WI38 (cell line): ENCODE results near the gene AP2S1.
"Not testable (repeated sequence)": the region's sequence is repeated elsewhere in the genome, so short reads cannot be mapped to it uniquely, and the experiment has no call there.

Source experiments
- H3K4me3 ChIP-seq: 2 replicates; pipeline ENCODE4 v1.5.1; 2011; ENCODE audit warnings: low read depth, mild to moderate bottlenecking, control low read depth, low read length
- TF ChIP-seq, protein P1 (sequence below): IDR thresholded peaks from 2 replicates; pipeline ENCODE4 v1.5.1; 2012; ENCODE audit warnings: low read depth, mild to moderate bottlenecking, control low read depth, low read length

AP2S1 gene

DNA sequence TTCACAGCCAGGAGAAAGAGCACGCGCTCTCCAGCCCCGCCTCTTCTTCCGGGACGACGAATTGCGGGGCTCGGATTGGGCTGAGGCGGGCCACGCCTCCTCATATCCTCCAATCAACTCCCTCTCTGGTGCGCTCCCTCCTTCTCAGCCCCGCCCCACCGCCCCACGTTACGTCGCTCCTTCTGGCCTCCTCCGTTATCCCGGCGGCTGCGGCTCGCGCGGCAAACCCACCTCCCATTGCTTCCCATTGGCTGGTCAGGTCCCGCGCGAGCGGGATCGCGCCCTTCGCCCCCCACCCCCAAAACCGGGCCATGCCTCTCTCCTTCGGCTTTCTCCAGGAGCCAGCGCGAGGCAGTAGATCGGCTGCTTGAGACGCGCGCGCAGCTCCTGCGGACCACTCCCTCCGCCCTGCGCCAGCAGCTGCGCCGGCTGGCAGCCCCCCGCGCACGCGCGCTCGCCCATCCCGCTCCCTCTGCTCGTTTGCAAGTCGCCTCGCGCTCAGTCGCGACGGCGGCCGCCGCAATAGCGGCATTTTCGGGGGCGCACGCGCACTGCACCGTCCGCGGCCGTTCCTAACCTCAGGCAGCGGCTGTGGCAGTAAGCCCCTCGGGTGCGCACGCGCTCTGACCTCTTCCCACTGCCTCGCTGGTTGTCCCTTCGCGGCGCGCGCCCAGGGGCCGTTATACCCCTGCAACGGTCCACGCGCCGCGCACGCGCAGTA is 9.6 kb upstream of the AP2S1 start:
- peak overlapping the region; percentile 70 for H3K4me3 ChIP-seq
- TF ChIP-seq, protein P1, sequence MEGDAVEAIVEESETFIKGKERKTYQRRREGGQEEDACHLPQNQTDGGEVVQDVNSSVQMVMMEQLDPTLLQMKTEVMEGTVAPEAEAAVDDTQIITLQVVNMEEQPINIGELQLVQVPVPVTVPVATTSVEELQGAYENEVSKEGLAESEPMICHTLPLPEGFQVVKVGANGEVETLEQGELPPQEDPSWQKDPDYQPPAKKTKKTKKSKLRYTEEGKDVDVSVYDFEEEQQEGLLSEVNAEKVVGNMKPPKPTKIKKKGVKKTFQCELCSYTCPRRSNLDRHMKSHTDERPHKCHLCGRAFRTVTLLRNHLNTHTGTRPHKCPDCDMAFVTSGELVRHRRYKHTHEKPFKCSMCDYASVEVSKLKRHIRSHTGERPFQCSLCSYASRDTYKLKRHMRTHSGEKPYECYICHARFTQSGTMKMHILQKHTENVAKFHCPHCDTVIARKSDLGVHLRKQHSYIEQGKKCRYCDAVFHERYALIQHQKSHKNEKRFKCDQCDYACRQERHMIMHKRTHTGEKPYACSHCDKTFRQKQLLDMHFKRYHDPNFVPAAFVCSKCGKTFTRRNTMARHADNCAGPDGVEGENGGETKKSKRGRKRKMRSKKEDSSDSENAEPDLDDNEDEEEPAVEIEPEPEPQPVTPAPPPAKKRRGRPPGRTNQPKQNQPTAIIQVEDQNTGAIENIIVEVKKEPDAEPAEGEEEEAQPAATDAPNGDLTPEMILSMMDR = no peak

DNA sequence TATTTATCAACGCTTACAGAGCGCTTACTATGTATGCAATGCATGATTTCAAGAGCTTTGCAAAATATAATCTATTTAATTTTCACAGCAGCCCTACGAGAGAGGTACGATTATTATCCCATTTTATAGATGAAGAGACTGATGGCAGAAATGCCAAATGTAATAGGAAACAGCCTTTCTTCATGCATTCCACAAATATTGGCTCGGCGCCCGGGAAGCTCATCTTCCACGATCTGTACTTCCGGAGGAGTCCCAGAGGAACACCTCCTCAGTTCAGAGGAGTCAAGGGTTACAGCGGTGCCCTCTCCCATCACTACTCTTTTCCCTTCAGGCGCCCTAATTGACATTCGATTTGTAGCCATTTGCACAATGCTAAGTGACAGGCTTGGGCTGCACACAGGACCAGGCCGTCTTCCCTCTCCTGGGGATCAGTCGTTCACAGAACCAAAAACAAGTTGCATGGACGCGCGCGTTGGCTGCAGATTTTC is 9.0 kb upstream of the AP2S1 start:
- peak overlapping the region; percentile 39 for H3K4me3 ChIP-seq
- TF ChIP-seq, protein P1 = no peak

DNA sequence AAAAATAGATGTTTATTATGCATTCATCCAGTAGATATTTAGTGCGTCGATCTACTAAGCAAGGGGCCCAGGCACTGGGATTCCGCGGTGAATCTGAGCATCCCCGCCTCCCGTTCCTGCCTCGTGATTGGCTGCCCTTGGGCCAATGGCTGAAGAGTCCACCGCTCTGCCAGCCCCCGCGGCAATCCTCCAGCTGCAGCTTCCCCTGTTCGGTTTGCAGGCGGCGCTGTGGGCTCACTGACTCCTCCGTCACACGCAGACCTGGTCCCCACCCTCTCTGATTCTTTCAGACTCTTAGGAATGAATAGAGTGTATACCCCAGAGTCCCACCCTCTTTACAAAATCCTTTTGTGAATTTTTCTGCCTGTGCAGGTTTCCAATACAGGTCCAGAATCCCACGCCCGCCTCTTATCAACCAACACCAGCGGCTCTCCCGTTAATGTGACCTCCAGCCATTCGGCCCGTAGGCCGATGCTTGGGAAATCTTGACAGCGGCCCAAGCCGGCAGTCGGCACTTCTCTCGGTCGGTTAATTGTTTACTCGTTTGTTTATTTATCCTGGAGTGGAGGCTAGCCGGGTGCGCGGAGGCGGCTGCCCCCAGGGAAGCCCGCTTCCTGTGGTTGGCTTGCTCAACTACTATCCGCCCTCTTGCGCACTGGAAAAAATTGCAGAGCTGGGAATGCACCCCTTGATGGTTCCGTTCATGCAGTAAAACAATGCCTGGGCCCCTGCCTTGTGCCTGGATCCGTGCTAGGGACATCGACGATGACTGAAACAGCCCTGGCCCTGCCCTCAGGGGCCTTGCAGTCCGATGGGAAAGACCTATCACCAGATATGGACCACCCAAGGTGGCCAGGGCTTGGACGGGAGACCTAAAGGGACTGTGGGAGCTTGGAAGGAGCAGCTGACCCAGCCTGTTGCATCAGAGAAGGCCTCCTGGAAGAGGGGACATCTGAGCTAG is 5.7 kb upstream of the AP2S1 start:
- TF ChIP-seq, protein P1 = peak; percentile 85
- H3K4me3 ChIP-seq = peak overlapping the region; percentile 36

DNA sequence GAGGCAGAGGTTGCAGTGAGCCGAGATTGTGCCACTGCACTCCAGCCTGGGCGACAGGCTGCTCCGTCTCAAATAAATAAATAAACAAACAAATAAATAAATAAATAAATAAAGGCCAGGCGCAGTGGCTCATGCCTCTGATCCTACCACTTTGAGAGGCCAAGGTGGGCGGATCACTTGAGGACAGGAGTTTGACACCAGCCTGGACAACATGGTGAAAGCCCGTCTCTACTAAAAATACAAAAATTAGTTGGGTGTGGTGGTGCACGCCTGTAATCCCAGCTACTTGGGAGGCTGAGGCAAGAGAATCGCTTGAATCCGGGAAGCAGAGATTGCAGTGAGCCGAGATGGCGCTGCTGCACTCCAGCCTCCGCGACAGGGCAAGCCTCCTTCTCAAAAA is 4.1 kb upstream of the AP2S1 start:
- H3K4me3 ChIP-seq = not testable (repeated sequence)

DNA sequence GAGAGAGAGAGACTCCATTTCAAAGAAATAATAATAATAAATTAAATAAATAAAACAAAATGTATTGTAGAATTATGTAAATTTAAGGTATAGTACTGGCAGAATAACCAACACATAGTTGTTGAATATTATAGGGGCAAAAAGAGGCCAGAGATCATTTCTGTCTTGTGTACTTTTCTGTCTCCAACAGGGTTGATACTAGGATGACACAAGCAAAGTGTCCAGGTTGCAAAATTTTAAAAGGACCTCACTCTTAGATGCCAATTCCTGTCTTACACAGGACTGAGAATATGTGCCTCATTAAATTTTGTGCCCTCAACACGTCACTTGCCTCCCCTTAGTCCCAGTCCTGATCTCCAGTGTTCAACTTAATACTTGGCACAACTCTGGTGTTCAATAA is 2.2 kb upstream of the AP2S1 start:
- TF ChIP-seq, protein P1 = no peak
- H3K4me3 ChIP-seq = no peak overlapping the region

DNA sequence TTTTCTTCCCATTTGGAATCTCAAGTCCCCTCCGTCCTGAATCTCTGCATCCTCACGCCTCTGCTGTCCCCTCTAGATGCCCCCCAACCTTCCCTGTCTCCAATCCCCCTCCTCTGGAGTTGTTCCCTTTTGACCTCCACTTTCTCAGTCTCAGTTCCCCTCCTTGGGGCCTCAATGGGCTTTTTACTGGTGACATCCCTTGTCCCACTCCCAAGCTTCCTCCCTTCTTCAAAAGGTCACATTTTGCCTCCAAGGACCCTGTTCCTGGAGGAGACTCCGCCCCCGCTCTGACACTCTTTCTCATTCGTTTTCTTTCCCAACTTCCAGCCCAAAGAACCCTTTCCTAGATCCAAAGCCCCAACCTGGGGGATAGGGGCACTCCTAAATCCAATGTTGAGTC is 1.0 kb downstream of the AP2S1 start:
- H3K4me3 ChIP-seq = peak overlapping the region; percentile 90
- TF ChIP-seq, protein P1 = no peak

DNA sequence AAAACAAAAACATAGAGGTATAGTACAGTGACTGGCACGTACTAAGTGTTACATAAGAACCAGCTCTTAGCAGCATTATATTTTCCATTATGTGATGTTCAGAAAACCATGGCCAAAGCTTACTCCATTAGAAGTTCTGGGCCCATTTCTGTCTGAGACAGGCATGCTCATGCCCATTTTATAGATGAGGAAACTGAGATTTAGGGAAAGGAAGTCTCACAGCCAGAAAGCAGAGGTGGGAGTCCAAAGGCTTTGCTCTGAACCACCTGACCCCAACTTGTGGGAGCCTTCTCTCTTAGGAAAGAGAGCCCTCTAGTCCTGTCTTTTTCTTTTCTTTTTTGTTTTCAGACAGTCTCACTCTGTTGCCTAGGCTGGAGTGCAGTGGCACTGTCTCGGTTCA is 2.3 kb downstream of the AP2S1 start:
- TF ChIP-seq, protein P1 = no peak
- no peak overlapping the region for H3K4me3 ChIP-seq
